Fibroblast of skin of right quadriceps (primary cell): ENCODE results near the gene URGCP.
"Not testable (repeated sequence)": the region's sequence is repeated elsewhere in the genome, so short reads cannot be mapped to it uniquely, and the experiment has no call there.

Source experiments
- DNase-seq: peaks from one replicate; pipeline ENCODE4 v3.0.0-alpha.2; 2013

Gene URGCP

GRCh38 chr7:43905956-43906330, 453 bp downstream of the URGCP start:
- DNase-seq = peak; percentile 34

- no peak for DNase-seq
Observed at GRCh38 chr7:43905209-43905946, 1.0 kb downstream of the URGCP start.

- peak; percentile 38 for DNase-seq
Observed at GRCh38 chr7:43904533-43905208, 1.7 kb downstream of the URGCP start.

DNA sequence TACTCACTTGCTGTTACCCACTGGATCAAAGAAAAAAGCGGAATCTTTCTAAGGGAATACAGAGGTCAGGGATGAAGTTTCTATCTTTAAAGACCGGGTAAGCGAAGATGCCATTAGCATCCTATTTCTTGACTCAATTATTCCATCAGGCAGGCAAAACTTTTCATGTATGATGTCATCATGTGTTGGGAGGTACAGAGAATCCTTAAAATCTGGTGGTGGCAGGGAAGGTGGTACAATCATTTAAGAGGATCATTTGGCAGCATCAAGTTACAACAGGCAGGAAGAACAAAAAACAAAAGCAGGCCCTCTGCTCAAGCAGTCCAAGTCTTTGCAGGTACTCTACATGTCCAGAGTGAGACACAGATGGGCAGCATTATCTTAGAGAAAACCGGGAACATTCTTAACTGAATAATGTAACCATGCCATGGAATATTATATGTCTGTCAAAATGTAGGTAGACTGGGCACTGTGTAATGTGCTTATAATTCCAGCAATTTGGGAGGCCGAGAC, 3.8 kb downstream of the URGCP start:
- DNase-seq = no peak

GRCh38 chr7:43898571-43898970, 7.8 kb downstream of the URGCP start:
- DNase-seq = not testable (repeated sequence)

GRCh38 chr7:43895847-43896415, 10.5 kb downstream of the URGCP start:
- no peak for DNase-seq

- DNase-seq = no peak
Observed at GRCh38 chr7:43891069-43891955, 15.1 kb downstream of the URGCP start.

- DNase-seq = no peak
Observed at GRCh38 chr7:43890468-43890867, 15.9 kb downstream of the URGCP start.

- DNase-seq = peak; percentile 40
Observed at GRCh38 chr7:43888993-43889945, 17.1 kb downstream of the URGCP start.

DNA sequence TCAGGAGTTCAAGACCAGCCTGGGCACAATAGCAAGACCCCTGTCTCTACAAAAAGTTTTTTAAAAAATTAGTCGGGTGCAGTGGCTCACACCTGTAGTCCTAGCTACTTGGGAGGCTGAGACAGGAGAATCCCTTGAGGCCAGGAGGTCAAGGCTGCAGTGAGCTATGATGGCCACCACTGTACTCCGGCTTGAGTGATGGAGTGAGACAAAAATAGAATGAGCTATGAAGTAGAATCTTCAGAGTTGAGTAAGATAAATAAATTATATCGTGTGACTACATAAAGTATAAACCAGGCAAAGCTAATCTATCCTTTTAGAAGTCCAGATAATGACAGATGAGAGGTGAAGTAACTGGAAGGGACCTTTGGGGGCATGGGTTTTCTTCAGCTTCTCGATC, 21.8 kb downstream of the URGCP start:
- DNase-seq = no peak

GRCh38 chr7:43884209-43884608, 22.2 kb downstream of the URGCP start:
- DNase-seq = no peak

DNA sequence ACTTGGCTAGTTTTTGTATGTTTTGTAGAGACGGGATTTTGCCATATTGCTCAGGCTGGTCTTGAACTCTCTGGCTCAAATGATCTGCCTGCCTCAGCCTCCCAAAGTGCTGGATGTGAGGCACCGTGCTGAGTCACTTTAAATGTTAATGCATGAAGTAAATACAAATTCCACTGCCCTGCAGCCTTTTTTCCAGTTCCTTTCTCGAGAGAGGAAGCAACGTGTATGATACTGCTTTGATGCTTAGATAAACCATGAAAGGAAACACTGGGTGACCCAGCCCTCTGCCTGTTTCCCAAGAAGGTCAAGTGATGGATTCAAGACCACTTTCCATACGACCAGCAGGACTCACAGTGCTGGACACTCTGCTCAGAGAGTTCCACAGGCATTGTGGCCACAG, 25.8 kb downstream of the URGCP start:
- DNase-seq = no peak

- DNase-seq = peak; percentile 49
Observed at GRCh38 chr7:43879477-43879876, 26.9 kb downstream of the URGCP start.

- no peak for DNase-seq
Observed at GRCh38 chr7:43878867-43879266, 27.5 kb downstream of the URGCP start.

DNA sequence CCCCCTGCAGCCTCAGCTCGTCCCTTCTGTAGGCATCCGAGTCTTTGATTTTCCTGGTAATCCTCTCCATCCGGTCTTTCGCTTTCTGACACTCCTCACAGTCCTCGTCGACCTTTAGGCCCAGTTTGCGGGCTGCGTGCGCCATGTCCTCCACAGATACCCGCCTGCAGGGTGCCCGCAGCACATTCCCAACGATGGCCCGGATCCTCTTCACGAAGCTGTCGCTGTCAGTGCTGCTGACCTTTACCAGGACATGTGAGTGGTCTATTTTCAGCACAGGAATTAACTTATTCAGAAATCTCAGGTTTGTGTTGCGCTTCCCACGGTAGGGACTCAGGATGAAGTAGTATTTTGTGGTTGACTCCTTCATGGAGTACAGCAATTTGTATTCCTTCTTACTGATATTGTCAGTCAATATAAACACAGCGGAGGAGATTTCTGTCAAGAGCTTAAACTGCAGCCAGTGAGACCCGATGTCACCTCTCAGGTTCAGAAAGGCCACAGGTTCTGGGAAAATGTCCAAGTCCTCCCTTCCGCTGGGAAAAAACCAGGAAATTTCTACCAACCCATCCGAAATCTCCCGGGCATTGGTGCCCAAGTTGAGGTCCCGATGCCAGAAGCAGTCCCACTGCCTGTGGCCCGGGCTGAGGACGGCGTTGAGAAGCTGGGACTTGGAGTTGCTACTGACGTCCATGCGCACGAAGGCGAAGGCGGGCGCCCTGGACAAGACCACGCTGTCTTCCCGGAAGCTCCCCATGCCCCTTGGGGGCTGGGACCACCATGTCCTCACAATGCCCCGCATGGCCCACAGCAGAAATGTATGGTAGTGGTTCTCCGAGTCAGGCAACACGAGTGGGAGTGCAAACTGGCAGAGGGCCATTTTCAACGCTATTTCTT, 28.2 kb downstream of the URGCP start:
- DNase-seq = no peak

GRCh38 chr7:43876976-43877745, 29.2 kb downstream of the URGCP start:
- no peak for DNase-seq

GRCh38 chr7:43876241-43876640, 30.2 kb downstream of the URGCP start:
- no peak for DNase-seq

DNA sequence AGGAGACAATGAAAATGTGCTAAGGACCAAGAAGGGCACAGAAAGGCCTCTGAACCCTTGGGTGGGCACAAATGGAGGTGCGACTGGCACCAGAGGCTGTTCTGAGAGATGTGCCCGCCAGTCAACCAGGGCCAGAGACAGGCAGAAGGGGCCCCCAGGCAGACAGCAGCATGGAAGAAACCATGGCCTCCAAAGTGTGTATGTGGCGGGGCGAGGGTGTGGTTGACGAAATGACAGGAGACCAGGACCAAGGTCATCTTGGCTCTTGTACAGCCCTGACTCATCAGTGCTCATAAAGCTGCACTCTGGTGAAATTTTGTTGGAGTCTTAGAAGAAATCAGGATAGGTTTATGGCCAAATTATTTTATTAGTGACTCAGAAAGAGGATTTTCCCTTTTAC, 33.1 kb downstream of the URGCP start:
- DNase-seq = peak; percentile 72

- DNase-seq = peak; percentile 82
Observed at GRCh38 chr7:43872406-43873110, 33.8 kb downstream of the URGCP start.
